ENCODE data around the gene RALGAPA2.

The RALGAPA2 gene

GRCh38 chr20:20683481-20684321, 28.7 kb downstream of the RALGAPA2 start:
- DNase-seq (ENCODE audit: low spot score): no peak

GRCh38 chr20:20683020-20683419, 29.4 kb downstream of the RALGAPA2 start:
- no peak for DNase-seq (ENCODE audit: low spot score)

DNA sequence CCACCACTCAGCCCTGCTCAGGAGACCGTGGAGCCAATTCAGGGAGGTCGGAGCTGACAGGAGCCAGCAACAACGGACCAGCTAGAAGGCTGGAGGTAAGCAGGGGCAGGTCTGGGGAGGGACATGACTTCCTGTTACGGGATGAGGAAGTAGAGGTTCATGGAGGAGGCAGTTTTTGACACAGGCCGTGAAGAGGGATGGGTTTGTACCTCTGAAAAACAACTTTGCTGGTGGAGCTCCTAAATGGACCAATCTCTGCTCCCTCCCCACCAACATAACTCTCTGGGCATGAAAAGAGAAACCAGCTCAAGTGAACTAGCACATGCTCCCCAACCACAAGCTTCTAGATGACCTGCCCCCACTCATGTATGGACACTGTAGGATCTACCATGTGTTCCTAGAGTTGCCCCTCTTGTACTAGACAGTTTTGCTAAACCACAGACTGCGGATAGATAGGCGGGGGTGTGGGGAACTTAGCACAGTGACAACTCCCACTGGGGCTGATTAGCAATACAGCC, 31.4 kb downstream of the RALGAPA2 start:
- DNase-seq (ENCODE audit: low spot score): no peak

DNA sequence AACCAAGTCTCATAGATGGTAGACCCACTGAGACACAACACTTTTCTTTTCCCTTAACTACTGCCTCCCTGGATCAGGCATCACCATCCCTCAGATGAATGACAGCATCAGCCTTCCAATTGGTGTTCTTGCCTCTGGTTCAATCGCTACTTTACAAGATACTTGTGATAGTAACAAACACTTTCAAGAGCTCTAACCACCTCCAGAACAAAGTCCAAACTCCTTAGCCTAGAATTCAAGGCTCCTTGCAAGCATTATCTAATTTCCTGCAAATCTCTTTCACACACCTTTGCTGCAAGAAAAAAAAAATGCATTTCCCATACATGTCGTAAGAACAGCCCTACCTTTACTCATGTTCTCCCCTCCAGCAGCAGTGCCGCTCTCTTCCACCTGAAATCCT, 33.1 kb downstream of the RALGAPA2 start:
- no peak for DNase-seq (ENCODE audit: low spot score)

GRCh38 chr20:20677186-20677585, 35.3 kb downstream of the RALGAPA2 start:
- DNase-seq (ENCODE audit: low spot score): no peak

- no peak for DNase-seq (ENCODE audit: low spot score)
Measured at GRCh38 chr20:20668639-20669038, 43.8 kb downstream of the RALGAPA2 start.

- no peak for DNase-seq (ENCODE audit: low spot score)
Measured at GRCh38 chr20:20666359-20666758, 46.1 kb downstream of the RALGAPA2 start.

GRCh38 chr20:20665606-20666332, 46.7 kb downstream of the RALGAPA2 start:
- DNase-seq (ENCODE audit: low spot score): no peak

GRCh38 chr20:20664795-20665589, 47.5 kb downstream of the RALGAPA2 start:
- peak; percentile 41 for DNase-seq (ENCODE audit: low spot score)

- DNase-seq (ENCODE audit: low spot score): no peak
Measured at GRCh38 chr20:20663841-20664240, 48.6 kb downstream of the RALGAPA2 start.

GRCh38 chr20:20658871-20659431, 53.5 kb downstream of the RALGAPA2 start:
- no peak for DNase-seq (ENCODE audit: low spot score)

DNA sequence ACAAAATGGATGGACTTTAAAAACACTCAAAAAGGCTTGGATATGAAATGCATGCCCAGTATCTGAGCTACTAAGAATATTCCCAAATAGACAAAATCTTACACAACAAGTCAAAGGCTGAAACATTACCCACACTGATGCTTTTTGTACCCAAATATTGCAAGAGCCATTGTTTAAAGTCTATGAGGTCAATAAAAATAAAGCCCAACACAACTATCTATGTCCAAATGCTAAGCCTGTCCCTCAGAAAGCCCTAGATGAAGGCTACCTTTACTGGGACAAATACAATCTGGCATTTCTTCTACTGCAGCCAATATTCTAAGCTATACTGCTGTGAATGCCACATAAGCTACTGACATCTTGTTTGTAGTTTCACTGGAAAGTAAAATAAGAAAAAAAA, 54.3 kb downstream of the RALGAPA2 start:
- DNase-seq (ENCODE audit: low spot score): no peak

- DNase-seq (ENCODE audit: low spot score): no peak
Measured at GRCh38 chr20:20657092-20657491, 55.4 kb downstream of the RALGAPA2 start.

- DNase-seq (ENCODE audit: low spot score): no peak
Measured at GRCh38 chr20:20655883-20656282, 56.6 kb downstream of the RALGAPA2 start.

DNA sequence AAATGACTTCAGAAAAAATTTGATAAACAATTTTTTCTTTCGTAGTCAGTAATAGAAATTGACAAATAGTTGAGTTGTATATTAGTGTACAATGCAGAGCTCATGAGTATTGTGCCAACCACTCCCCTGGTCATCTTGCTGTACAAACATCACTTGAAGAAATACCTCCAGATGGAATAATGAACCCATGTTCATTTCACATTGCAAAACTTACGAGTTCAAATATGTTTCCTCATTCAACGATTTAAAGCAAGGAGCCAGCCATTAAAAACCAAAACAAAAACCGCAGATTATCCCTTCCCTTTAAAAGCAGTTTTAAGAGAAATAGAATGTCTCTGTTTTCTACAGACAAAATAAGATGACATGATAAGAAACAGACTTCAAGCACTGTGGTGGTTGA, 62.5 kb downstream of the RALGAPA2 start:
- no peak for DNase-seq (ENCODE audit: low spot score)

DNA sequence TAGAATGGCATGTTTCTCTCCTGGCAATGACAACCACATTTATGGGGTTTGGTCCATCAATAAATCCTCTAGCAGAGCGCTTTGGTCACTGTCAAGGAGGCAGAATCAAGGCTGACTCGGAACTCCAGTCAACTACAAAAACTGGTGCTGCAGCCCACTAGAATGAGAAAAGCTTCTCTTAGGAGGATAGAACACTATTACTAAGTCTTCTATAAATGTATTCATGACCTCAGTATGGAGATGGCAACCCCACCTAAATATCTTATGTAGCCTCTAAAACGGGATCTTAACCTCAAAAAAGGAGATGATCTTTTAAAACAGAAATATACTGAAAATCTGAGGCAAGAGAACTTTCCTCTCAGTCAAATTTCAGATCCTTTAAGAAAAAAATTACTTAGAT, 68.5 kb downstream of the RALGAPA2 start:
- DNase-seq (ENCODE audit: low spot score): no peak

DNA sequence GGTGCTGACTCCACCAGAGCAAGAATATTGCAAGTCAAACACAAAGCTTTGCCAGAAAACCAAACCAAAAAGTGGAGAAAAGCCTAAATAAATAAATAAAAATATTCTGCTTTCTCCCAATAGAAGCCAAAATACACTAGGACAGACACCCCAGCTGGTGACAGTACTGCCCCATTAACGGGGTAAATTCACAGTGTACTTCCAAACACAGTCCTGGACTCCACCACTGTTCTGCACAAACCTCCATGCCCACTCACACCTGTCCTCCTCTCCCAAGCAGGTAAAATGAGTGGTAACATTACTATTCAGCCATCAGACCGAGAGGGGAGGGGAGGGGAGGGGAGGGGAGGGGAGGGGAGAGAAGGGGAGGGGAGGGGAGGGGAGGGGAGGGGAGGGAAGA, 70.7 kb downstream of the RALGAPA2 start:
- DNase-seq (ENCODE audit: low spot score): no peak

- DNase-seq (ENCODE audit: low spot score): no peak
Measured at GRCh38 chr20:20638878-20639277, 73.6 kb downstream of the RALGAPA2 start.

GRCh38 chr20:20637998-20638725, 74.3 kb downstream of the RALGAPA2 start:
- no peak for DNase-seq (ENCODE audit: low spot score)

- no peak for DNase-seq (ENCODE audit: low spot score)
Measured at GRCh38 chr20:20635006-20635405, 77.4 kb downstream of the RALGAPA2 start.

DNA sequence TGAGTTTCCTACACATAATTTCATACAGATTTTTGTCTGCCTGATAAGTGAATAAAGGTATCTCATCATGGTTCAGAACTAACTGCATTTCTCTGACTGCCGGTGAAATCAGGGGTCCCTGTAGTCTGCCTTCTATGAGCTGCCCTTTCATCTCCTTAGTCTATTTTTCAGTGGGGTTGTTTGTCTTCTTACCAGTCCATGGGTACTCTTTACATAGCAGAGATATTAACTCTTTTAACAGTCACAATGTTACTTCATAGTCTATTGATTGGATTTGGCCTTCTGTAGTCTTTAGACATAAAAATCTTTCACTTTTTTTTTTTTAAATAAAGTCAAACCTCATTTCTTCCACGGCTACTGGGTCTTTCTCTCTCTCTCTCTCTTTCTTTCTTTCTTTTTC, 79.8 kb downstream of the RALGAPA2 start:
- DNase-seq (ENCODE audit: low spot score): no peak

Measured in SK-N-DZ (cell line).